Suprapubic skin (tissue), 3 donors: ENCODE data around the gene TSSC4.

Source experiments
- CTCF ChIP-seq, 2 donors: fragments of 200-600 bp in 1 of 2; fragments of 450-650 bp in 1 of 2; sonication (generic) in 1 of 2; IDR thresholded peaks; one replicate each; pipeline ENCODE4 v1.5.1; 2016 to 2019; ENCODE audit warnings: antibody characterized with exemption in 2 of 2, mild to moderate bottlenecking in 1 of 2, moderate library complexity in 1 of 2
- EP300 ChIP-seq: sonication (generic); formaldehyde crosslinking; IDR thresholded peaks from one replicate; pipeline ENCODE4 v1.6.1; 2017; ENCODE audit warnings: antibody characterized with exemption

GRCh38 chr11:2445746-2446551, 45.4 kb downstream of the TSSC4 start:
- TF ChIP-seq CTCF (IDR thresholded peaks at IDR 0.05) (no peak), EP300 (no peak)
